Panc1 (cell line): ENCODE data around the gene TOPBP1. TPM values are rescaled to one million over a fixed set of nuclear protein-coding genes. Genes with fewer than 3 reads are reported as not detected.

ENCODE experiments used
- ATAC-seq: fragments of 200-7000 bp; cut with Tn5 transposase; 2 replicates; pipeline ENCODE4 v1.9.1; 2020; ENCODE audit warnings: mild to moderate bottlenecking, moderate library complexity
- BruUV-seq: library from RNA; stranded (reverse); fragments of 400-500 nt; replicated peaks from 2 replicates; lab custom pipeline; 2021; lab: Mats Ljungman, UMichigan
- CTCF ChIA-PET: fragments of 300-600 bp; sonication (Branson Sonifier 250); formaldehyde crosslinking; loops from one replicate; lab custom pipeline; 2022; ENCODE audit warnings: antibody characterized with exemption; lab: Charles Lee
- POLR2A ChIA-PET: fragments of 300-600 bp; sonication (Branson Sonifier 250); formaldehyde crosslinking; loops from one replicate; lab custom pipeline; 2022; ENCODE audit warnings: antibody characterized with exemption; lab: Charles Lee
- DNase-seq: peaks from one replicate; pipeline ENCODE4 v3.0.0-alpha.2; 2010; ENCODE audit warnings: low read depth, low spot score
- H3K27ac ChIP-seq: 2 replicates; pipeline ENCODE4 v1.5.1; 2011; ENCODE audit warnings: mild to moderate bottlenecking, low read length, inconsistent platforms
- H3K27me3 ChIP-seq: fragments of 200-500 bp; sonication (Bioruptor generic); 2 replicates; pipeline ENCODE4 v1.6.0; 2014; ENCODE audit warnings: low read length, inconsistent platforms; ENCODE audit not compliant: control insufficient read depth, insufficient read depth
- H3K36me3 ChIP-seq: fragments of 200-500 bp; sonication (Bioruptor generic); 2 replicates; pipeline ENCODE4 v1.5.1; 2014; ENCODE audit warnings: inconsistent platforms, mild to moderate bottlenecking, low read length, moderate library complexity; ENCODE audit not compliant: control insufficient read depth, insufficient read depth
- H3K4me1 ChIP-seq: 2 replicates; pipeline ENCODE4 v1.5.1; 2011; ENCODE audit warnings: inconsistent platforms, mild to moderate bottlenecking, low read length, moderate library complexity; ENCODE audit not compliant: control insufficient read depth, insufficient read depth
- H3K4me3 ChIP-seq, 2 experiments: 2 replicates each; pipeline ENCODE4 v1.5.1; 2011 to 2012; ENCODE audit warnings: low read depth in 2 of 2, low read length in 2 of 2, mild to moderate bottlenecking in 2 of 2, inconsistent platforms in 1 of 2, moderate library complexity in 1 of 2
- H3K9me3 ChIP-seq: fragments of 200-500 bp; sonication (Bioruptor generic); 2 replicates; pipeline ENCODE4 v1.5.1; 2014; ENCODE audit warnings: low read depth, mild to moderate bottlenecking, inconsistent platforms, low read length, moderate library complexity; ENCODE audit not compliant: control insufficient read depth, insufficient read depth
- POLR2AphosphoS5 ChIP-seq: IDR thresholded peaks from 2 replicates; pipeline ENCODE4 v1.6.1; 2012; ENCODE audit warnings: mild to moderate bottlenecking, low read depth, low read length, moderate library complexity
- SIN3A ChIP-seq: IDR thresholded peaks from 2 replicates; pipeline ENCODE4 v1.6.1; 2012; ENCODE audit warnings: low read depth, mild to moderate bottlenecking, low read length, moderate library complexity, borderline replicate concordance; ENCODE audit not compliant: insufficient read depth
- TCF7L2 ChIP-seq: IDR thresholded peaks from 2 replicates; pipeline ENCODE4 v1.6.1; 2011; ENCODE audit warnings: mild to moderate bottlenecking, low read depth, low read length, inconsistent platforms
- in situ Hi-C: cut with HindIII; loops from 2 replicates; pipeline ENCODE4 v1.10.0; 2016; ENCODE audit warnings: low sequenced_read_pairs, low pct_unique_long_range_greater_than_20kb
- intact Hi-C: fragments of 100-400 bp; cut with micrococcal nuclease; formaldehyde crosslinking; loops from one replicate; pipeline ENCODE4 v1.10.0; 2022; ENCODE audit not compliant: unreplicated experiment
- total RNA-seq: library from RNA; stranded (reverse); gene quantifications from one replicate; pipeline ENCODE4 v1.2.1, GENCODE V29; 2021; ENCODE audit not compliant: unreplicated experiment
- TF ChIP-seq, protein P1 (sequence below): fragments of 450-650 bp; IDR thresholded peaks from 2 replicates; pipeline ENCODE4 v1.5.1; 2017; ENCODE audit warnings: mild to moderate bottlenecking
- TF ChIP-seq, protein P2 (sequence below), 2 experiments: IDR thresholded peaks; 2 replicates each; pipeline ENCODE4 v1.6.1; 2011 to 2012; ENCODE audit warnings: low read depth in 2 of 2, control low read depth in 1 of 2, low read length in 1 of 2, mild to moderate bottlenecking in 1 of 2, moderate library complexity in 1 of 2; ENCODE audit not compliant: insufficient read depth in 1 of 2

Gene TOPBP1
- total RNA-seq, 1 experiment from 2014 or later, result 78.4 TPM

- no peak for TF ChIP-seq SIN3A
- no peak for TF ChIP-seq TCF7L2
- TF ChIP-seq, protein P1, sequence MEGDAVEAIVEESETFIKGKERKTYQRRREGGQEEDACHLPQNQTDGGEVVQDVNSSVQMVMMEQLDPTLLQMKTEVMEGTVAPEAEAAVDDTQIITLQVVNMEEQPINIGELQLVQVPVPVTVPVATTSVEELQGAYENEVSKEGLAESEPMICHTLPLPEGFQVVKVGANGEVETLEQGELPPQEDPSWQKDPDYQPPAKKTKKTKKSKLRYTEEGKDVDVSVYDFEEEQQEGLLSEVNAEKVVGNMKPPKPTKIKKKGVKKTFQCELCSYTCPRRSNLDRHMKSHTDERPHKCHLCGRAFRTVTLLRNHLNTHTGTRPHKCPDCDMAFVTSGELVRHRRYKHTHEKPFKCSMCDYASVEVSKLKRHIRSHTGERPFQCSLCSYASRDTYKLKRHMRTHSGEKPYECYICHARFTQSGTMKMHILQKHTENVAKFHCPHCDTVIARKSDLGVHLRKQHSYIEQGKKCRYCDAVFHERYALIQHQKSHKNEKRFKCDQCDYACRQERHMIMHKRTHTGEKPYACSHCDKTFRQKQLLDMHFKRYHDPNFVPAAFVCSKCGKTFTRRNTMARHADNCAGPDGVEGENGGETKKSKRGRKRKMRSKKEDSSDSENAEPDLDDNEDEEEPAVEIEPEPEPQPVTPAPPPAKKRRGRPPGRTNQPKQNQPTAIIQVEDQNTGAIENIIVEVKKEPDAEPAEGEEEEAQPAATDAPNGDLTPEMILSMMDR, result no peak
- TF ChIP-seq POLR2AphosphoS5, result no peak
- TF ChIP-seq, protein P2, sequence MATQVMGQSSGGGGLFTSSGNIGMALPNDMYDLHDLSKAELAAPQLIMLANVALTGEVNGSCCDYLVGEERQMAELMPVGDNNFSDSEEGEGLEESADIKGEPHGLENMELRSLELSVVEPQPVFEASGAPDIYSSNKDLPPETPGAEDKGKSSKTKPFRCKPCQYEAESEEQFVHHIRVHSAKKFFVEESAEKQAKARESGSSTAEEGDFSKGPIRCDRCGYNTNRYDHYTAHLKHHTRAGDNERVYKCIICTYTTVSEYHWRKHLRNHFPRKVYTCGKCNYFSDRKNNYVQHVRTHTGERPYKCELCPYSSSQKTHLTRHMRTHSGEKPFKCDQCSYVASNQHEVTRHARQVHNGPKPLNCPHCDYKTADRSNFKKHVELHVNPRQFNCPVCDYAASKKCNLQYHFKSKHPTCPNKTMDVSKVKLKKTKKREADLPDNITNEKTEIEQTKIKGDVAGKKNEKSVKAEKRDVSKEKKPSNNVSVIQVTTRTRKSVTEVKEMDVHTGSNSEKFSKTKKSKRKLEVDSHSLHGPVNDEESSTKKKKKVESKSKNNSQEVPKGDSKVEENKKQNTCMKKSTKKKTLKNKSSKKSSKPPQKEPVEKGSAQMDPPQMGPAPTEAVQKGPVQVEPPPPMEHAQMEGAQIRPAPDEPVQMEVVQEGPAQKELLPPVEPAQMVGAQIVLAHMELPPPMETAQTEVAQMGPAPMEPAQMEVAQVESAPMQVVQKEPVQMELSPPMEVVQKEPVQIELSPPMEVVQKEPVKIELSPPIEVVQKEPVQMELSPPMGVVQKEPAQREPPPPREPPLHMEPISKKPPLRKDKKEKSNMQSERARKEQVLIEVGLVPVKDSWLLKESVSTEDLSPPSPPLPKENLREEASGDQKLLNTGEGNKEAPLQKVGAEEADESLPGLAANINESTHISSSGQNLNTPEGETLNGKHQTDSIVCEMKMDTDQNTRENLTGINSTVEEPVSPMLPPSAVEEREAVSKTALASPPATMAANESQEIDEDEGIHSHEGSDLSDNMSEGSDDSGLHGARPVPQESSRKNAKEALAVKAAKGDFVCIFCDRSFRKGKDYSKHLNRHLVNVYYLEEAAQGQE (IDR thresholded peaks at IDR 0.05; ENCODE audit: insufficient read depth in 1 of 2, low read depth in 2 of 2, low read length in 1 of 2), result no peak
- BruUV-seq, result no TSS peak
- peaks cover 13% of the 10 kb centered on the region; the same call in 1 of the 2 replicates for H3K4me1 ChIP-seq
- in situ Hi-C loops (no loop called here), intact Hi-C loops (loop anchor here (10.0 kb wide), 1 partner anchor 874 kb away; the partner anchor contains the start of gene NPHP3)
- ChIA-PET CTCF (no interaction called here), POLR2A (interaction anchor here (0.5 to 0.6 kb wide), 2 partner anchors 13 to 52 kb away, joined by 3 to 4 read pairs; no protein-coding TSS in a partner anchor)
- ATAC-seq, result peak; percentile 11; the same call in 1 of the 2 replicates
- no peaks in the 10 kb centered on the region for H3K27me3 ChIP-seq
- no peak for DNase-seq
- H3K4me3 ChIP-seq, result no peak overlapping the region
- H3K36me3 ChIP-seq, result peaks cover 6% of the 10 kb centered on the region
- no peaks in the 10 kb centered on the region for H3K9me3 ChIP-seq
- H3K27ac ChIP-seq, result peak overlapping the region; percentile 44
Observed at GRCh38 chr3:133598405-133598804, 63.3 kb downstream of the TOPBP1 start.

GRCh38 chr3:133595341-133595740, 66.4 kb downstream of the TOPBP1 start:
- ChIA-PET CTCF (interaction anchor here (0.6 kb wide), 1 partner anchor 27 kb away, joined by 3 read pairs; no protein-coding TSS in a partner anchor), POLR2A (interaction anchor here (0.5 kb wide), 1 partner anchor 33 kb away, joined by 5 read pairs; no protein-coding TSS in a partner anchor)
- H3K27me3 ChIP-seq, result no peaks in the 10 kb centered on the region
- ATAC-seq, result no peak
- H3K36me3 ChIP-seq, result no peaks in the 10 kb centered on the region
- H3K27ac ChIP-seq, result peak overlapping the region; percentile 30
- no TSS peak for BruUV-seq
- DNase-seq, result no peak
- H3K9me3 ChIP-seq, result no peaks in the 10 kb centered on the region
- H3K4me1 ChIP-seq, result peaks cover 20% of the 10 kb centered on the region; the same call in 1 of the 2 replicates
- no peak overlapping the region for H3K4me3 ChIP-seq
- intact Hi-C loops, result loop anchor here (10.0 kb wide), 1 partner anchor 871 kb away; the partner anchor contains the start of gene NPHP3
- in situ Hi-C loops, result no loop called here
- TF ChIP-seq, protein P2 (IDR thresholded peaks at IDR 0.05; ENCODE audit: insufficient read depth in 1 of 2, low read depth in 2 of 2, low read length in 1 of 2), result no peak
- TF ChIP-seq TCF7L2 (no peak), POLR2AphosphoS5 (no peak), SIN3A (no peak)
- TF ChIP-seq, protein P1, result no peak
